GM19035 (cell line): ENCODE measurements around the gene HBD.
"Not testable (repeated sequence)": the region's sequence is repeated elsewhere in the genome, so short reads cannot be mapped to it uniquely, and the experiment has no call there.

Source experiments
- ATAC-seq: cut with Tn5 transposase; IDR thresholded peaks from one replicate; pipeline ENCODE4 v1.9.1; 2021; ENCODE audit not compliant: unreplicated experiment

The HBD gene

DNA sequence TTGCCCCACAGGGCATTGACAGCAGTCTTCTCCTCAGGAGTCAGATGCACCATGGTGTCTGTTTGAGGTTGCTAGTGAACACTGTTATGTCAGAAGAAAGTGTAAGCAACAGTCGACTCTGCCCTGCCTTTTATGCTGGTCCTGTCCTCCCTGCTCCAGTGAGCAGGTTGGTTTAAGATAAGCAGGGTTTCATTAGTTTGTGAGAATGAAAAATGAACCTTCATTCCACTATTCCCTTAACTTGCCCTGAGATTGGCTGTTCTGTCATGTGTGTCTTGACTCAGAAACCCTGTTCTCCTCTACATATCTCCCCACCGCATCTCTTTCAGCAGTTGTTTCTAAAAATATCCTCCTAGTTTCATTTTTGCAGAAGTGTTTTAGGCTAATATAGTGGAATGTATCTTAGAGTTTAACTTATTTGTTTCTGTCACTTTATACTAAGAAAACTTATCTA lies at the start of gene HBD:
Gene HBD, minus strand, starts transcription at position 103 of the 454 bp plus-strand sequence. Its CDS starts 50 bp downstream, at position 53.
- ATAC-seq, result no peak

DNA sequence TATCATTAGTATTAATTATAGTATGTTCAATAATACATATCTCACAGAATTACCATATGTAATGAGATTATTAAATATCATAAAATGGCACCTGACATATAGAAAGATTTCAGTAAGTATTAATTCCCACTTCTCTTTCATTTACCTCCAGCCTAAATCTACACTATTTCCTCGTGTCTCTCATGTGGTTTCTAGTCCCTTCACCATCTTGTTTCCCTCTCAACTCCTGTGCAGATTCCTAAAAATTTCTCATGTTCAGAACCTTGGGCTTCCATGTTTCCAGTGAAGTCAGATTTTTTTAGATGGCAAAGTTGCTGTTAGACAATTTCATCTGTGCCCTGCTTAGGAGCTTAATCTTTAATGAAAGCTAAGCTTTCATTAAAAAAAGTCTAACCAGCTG lies 49.6 kb upstream of the HBD start:
- no peak for ATAC-seq

DNA sequence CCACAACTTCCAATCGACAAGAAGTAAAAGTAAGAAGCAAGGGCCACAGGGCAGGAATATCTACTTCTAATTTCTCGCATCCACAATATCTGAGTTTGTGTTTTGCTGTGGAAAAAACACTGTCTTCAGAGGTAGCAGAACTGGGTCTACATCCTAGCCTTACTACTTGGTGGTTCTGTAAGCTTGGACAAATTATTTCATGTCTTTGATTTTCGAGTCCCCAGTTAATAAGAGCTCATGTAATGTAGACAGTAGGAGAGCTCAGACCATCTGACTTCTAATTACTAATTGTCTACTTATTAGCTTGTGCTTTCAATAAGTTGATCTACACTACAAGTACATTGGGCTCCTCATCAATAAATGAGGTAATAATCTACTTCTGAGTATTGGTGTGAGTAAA lies 48.8 kb upstream of the HBD start:
- ATAC-seq, result no peak

DNA sequence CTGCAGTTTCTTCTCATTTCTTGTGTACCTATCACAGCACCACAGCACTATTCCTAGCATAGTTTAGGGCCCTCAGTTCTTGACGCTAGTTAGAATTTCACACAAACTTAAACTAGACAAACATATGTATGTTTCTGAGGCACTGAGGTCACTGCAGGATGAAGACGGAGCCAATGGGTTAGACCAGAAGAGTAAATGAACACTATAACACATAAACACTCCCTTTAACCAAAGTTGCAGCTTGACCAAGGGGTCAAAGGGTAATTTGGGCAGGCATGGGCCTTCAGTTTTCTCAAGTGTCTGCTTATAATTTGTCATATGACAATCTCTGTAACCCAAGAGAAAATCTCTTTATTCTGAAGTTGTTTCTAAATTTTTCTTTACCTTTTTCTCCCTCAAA lies 48.3 kb upstream of the HBD start:
- no peak for ATAC-seq

DNA sequence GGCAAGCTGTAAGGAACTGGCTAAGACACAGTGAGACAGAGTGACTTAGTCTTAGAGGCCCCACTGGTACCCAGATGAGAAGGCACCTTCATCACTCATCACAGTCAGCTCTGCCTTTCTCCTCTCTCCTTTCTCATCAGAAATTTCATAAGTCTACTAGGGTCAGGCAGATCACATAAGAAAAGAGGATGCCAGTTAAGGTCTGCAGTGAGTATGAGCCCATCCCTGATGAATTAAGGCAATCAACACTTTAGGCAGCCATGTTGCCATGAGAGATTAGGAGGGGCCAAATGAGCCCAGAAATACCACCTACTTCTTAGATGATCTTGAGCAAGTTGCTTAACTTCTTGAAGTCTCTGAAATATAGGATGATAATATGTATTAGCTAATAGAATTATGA lies 47.3 kb upstream of the HBD start:
- ATAC-seq, result no peak

DNA sequence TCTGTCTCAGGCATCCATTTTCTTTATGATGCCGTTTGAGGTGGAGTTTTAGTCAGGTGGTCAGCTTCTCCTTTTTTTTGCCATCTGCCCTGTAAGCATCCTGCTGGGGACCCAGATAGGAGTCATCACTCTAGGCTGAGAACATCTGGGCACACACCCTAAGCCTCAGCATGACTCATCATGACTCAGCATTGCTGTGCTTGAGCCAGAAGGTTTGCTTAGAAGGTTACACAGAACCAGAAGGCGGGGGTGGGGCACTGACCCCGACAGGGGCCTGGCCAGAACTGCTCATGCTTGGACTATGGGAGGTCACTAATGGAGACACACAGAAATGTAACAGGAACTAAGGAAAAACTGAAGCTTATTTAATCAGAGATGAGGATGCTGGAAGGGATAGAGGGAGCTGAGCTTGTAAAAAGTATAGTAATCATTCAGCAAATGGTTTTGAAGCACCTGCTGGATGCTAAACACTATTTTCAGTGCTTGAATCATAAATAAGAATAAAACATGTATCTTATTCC lies 46.4 kb upstream of the HBD start:
- peak; percentile 90 for ATAC-seq

DNA sequence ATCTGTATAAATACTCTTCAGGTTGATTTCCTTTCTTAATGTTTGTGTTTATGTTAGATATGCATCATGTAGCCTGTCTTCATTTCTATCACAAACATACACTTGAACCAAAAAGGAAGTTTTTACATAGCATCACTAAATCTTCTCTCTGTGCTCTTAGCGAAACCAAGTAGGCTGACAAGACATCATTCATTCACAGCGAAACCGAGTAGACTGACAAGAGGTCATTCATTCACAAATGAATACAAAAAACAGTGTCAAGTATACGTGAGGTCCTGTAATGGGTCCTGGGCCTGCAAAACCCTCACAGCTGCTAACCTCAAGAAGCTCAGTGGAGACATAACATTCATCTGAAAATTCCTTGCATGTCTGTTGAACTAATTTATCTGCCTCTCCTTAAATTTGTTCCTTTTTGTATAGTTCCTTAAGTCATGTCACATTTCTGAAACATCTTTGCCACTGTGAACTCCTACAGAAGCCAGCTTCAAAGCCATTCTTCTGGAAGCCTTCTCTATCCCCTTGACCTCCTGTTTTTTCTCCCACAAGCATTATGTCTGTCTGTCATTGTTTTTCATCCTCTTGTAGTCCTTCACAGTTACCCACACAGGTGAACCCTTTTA lies 45.3 kb upstream of the HBD start:
- no peak for ATAC-seq

DNA sequence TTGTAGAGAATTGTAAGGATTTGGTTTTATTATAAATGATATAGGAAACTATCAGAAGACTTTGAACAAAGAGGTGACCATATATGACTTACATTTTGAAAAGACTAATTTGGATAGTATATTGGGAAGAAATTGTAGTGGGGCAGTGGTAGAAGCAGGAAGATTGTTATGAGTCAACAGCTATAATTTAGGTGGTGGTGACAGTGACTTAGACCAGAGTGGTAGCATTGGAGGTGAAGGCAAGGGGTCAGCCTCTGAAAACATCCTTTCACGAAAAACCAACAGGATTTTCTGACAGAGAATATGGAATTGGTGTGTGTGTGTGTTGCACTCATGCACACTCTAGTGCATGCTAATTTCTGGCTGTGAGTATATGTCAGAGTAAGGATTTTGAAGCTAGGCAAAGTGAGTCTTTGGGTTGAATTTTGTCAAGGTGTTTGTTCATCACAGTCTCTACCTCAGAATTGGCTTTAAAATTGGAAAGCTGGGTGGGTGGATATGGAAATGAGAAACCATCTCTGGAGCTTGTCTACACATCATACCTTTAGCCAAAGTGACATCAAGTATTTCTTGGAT lies 43.6 kb upstream of the HBD start:
- peak; percentile 61 for ATAC-seq

DNA sequence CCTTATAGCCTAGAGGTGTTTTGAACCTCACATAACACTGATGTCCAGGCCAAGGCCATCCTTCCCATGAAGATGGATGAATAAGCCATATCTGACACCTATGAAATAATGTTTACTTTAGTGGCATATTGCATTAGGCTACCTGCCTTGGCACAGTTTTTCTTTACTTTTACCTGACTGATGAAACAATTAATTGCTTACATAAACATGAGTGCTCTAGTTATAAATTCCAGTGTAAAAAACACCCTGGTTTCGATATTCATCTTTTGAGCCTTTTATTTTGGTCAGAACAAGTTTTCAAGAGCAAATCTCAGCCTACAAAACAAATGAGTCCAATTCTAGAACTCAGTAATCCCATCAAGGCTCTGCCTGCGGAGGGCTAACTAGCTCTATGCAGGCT lies 42.4 kb upstream of the HBD start:
- ATAC-seq, result no peak

DNA sequence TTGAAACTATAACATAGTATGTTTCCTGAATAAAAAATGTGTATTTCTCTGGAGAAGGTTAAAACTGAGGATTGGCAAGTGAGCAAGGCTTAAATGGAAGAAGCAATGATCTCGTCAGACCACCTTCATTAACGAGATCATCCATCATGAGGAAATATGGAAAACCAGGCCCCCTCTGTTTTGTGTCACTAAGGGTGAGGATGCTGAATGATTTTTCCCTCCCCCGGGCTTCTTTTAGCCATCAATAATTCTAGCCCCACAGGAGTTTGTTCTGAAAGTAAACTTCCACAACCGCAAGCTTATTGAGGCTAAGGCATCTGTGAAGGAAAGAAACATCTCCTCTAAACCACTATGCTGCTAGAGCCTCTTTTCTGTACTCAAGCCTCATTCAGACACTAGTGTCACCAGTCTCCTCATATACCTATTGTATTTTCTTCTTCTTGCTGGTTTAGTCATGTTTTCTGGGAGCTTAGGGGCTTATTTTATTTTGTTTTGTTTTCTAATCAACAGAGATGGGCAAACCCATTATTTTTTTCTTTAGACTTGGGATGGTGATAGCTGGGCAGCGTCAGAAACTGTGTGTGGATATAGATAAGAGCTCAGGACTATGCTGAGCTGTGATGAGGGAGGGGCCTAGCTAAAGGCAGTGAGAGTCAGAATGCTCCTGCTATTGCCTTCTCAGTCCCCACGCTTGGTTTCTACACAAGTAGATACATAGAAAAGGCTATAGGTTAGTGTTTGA lies 41.3 kb upstream of the HBD start:
- ATAC-seq, result no peak

DNA sequence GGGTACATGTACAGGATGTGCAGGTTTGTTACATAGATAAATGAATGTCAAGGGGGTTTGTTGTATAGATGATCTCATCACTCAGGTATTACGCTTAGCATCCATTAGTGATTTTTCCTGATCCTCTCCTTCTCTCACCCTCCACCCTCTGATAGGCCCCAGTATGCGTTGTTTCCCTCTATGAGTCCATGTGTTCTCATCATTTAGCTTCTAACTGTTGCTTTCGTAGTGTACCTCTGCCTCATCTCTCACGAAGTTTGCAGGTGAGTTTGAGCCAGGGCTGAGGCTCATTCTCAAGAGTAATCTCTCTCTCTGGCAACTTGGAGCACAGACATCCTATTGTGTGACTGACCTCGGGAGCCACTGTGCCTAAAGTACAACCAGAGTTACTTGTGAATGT lies 40.1 kb upstream of the HBD start:
- ATAC-seq, result no peak

DNA sequence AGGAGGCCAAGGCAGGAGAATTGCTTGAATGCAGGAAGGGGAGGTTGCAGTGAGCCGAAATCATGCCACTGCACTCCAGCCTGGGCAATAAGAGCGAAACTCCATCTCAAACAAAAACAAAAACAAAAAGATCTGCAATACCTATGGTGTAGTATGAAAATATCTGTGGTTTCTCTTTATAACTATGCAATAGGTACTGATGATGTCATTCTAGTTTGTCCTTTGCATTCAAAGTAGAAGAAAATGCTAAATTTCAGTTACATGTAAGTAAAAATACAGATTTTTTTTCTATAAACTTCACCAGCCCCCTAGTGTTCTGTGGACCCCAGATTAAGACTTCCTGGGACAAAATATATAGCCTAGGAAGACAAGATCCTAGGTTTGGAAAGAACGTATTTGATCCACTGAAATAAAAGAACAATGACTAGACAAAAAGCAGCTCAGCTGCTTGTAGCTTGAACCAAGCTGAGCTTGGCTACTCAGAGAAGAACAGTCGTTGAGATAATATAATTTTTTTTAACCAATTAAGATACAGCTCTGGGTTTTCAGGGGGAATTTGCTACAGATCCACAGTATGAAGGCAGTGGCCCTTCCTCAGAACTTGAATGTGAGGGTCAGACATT lies 38.2 kb upstream of the HBD start:
- ATAC-seq, result no peak

DNA sequence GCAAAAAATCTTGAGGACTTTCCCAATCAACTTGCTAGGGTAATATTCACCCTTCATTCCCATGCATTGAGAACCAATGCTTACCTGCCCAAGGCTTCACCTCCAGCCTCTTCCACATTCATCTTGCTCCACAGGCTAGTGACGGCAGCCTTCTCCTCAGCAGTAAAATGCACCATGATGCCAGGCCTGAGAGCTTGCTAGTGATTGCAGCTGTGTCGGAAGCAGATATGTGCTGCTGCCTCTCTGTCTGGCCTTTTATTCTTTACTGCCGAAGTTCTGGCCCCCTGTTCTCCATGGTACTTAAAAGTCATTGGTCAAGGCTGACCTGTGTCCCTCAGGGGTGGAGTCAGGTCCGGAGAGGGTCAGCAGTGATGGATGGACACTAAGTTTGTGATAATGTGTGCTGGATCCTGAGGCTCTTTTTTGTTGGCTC lies 35.4 kb upstream of the HBD start, which contains the start of gene HBE1:
Gene HBE1, minus strand, starts transcription at position 231 of the 433 bp plus-strand sequence. Its CDS starts 55 bp downstream, at position 176.
- ATAC-seq, result no peak

DNA sequence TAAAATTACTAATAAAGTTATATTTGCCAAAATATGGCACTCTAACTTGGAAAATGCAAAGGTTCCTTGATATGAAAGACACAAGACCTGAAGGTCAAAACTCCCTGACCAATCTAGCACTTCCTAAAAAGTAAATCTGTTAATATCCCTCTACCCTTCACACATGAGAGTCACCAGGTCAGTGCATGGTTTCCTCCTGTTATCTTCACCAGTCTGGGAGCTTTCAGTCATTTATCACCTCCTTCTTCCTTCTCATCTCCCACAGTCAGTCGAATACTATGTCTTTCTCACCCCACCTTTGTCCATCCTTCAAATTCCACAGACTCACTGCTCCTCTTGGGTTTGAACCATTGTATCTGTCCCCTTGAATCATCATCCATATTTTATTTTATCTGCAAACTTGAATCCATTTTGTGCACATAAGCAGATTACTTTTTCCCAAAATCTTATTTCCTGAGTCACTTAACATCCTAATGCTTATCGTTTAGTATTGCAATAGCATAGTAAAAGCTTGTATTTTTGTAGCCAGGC lies 32.8 kb upstream of the HBD start:
- no peak for ATAC-seq

DNA sequence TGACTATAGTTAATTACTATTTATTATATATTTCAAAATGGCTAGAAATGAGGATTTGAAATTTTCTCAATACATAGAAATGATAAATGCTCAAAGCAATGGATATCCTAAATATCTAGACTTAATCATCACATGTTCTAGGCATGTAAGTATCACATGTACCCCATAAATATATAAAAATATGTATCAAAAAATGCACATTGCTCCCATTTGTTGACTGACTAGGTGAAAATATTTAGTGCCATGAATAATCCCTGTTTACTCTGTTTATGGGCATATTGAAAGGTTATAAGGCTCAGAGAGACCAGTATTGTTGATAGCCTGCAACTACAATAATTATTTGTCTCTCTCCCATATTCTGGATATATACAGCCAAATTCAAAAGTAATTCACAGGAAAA lies 32.3 kb upstream of the HBD start:
- ATAC-seq, result no peak

DNA sequence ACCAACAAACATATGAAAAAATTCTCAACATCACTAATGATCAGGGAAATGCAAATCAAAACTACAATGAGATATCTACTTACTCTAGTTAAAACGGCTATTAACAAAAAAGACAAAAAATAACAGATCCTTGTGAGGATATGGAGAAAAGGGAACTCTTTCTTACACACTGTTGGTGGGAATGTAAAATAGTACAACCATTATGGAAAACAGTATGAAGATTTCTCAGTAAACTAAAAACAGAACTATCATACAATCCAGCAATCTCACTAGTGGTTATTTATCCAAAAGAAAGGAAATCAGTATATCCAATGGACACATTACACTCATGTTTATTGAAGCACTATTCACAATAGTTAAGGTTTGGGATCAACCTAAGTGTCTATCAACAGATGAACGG lies 31.5 kb upstream of the HBD start:
- no peak for ATAC-seq

DNA sequence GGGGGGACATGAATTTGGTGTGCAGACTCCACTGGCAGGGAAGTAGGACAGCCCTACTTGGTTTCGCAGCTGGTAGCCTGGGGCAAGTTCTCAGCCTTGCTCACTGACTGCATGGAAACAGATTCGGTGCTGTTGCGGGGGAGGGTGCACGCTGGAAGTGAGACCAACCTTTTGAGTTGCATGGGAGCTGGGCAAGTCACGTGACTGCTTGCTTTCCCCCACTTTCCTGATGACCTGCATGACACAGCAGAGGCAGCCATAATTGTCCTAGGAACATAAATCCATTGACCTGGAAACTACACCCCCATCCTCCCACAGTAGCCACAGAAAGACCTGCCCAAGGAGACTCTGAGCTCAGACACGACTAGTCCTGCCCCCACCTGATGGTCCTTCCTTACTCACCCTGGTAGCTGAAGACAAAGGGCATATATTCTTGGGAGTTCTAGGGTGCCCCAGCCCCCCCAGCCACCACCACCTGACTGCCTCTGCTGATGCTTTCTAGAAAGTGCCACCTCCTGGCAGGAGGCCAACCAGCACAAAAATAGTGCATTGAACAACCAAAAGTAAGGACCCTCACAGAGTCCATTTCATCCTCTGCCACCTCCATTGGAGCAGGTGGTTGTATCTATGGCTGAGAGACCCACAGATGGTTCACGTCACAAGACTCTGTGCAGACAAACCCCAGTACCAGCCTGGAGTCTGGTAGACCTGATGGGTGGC lies 24.4 kb upstream of the HBD start:
- no peak for ATAC-seq

DNA sequence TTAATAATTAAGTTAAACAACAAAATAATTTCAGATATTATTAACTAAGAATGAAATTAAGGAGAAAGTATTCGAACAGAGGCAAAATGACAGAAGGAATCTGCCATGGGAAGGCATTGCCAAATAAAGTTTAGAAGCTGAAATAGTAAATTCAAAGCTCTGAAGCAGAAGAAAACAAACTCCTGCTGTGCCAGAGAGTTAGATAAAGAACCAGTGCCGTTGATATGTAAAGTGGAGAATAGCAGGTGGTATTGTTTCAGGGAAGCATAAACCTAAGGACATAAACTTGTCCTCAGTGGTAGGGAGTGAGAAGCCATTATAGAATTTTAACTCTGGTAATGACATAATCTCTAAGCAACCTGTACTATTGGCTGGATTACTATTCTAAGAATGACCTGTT lies 23.0 kb upstream of the HBD start:
- ATAC-seq, result no peak

DNA sequence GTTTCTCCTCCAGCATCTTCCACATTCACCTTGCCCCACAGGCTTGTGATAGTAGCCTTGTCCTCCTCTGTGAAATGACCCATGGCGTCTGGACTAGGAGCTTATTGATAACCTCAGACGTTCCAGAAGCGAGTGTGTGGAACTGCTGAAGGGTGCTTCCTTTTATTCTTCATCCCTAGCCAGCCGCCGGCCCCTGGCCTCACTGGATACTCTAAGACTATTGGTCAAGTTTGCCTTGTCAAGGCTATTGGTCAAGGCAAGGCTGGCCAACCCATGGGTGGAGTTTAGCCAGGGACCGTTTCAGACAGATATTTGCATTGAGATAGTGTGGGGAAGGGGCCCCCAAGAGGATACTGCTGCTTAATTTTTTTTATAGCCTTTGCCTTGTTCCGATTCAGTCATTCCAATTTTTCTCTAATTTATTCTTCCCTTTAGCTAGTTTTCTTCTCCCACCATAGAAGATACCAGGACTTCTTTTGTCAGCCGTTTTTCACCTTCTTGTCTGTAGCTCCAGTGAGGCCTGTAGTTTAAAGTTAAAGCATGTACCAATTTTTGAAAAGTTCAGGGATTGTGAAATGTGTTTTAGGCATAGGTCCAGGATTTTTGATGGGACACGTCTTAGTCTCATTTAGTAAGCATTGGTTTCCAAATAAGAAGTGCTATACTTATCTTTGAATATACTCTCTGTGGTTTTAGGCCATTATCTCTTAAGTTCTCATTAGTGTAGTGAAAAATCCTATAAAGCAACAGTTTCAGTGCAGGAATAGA lies 20.5 kb upstream of the HBD start, which contains the start of gene HBG2:
Gene HBG2, minus strand, starts transcription at position 136 of the 768 bp plus-strand sequence. Its CDS starts 53 bp downstream, at position 83.
- not testable (repeated sequence) for ATAC-seq

DNA sequence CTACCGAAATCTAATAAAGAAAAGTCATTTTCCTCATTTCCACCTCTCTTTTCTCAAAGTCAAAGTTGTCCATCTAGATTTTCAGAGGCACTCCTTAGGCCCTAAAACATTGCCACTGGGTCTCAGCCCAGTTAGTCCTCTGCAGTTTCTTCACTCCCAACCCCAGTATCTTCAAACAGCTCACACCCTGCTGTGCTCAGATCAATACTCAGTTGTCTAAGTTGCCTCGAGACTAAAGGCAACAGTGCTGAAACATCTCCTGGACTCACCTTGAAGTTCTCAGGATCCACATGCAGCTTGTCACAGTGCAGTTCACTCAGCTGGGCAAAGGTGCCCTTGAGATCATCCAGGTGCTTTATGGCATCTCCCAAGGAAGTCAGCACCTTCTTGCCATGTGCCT lies 19.7 kb upstream of the HBD start:
- ATAC-seq, result not testable (repeated sequence)
